K562 (cell line): ENCODE results near the gene PCBP3.

Experiments
- CHD2 ChIP-seq: IDR thresholded peaks from 2 replicates; pipeline ENCODE4 v1.6.1; 2011; ENCODE audit warnings: low read depth, low read length
- EZH2 ChIP-seq: IDR thresholded peaks from 2 replicates; pipeline ENCODE4 v1.6.1; 2012; ENCODE audit warnings: low read depth, mild to moderate bottlenecking, inconsistent platforms, low read length, borderline replicate concordance
- FOXA3 ChIP-seq, 2 experiments: fragments of 450-650 bp in 1 of 2; sonication (generic) in 1 of 2; formaldehyde crosslinking; IDR thresholded peaks in 1 of 2; conservative IDR thresholded peaks in 1 of 2; 2 replicates each; pipeline versions ENCODE4 v1.4.0 to v1.8.0; 2020 to 2022; ENCODE audit warnings: mild to moderate bottlenecking in 2 of 2, missing genetic modification reagents in 1 of 2
- MCM5 ChIP-seq: fragments of 450-650 bp; IDR thresholded peaks from 2 replicates; pipeline ENCODE4 v1.6.1; 2016; ENCODE audit warnings: low read depth
- NFYB ChIP-seq: IDR thresholded peaks from 2 replicates; pipeline ENCODE4 v1.6.1; 2011; ENCODE audit warnings: mild to moderate bottlenecking, moderate library complexity; ENCODE audit not compliant: insufficient read length; ENCODE audit errors: extremely low read depth
- NR2C2 ChIP-seq, 2 experiments: fragments of 200-800 bp in 1 of 2; sonication (Bioruptor generic) in 1 of 2; sonication (generic) in 1 of 2; formaldehyde crosslinking in 1 of 2; IDR thresholded peaks; 2 replicates each; pipeline versions ENCODE4 v1.6.1 to v1.8.0; 2016 to 2022; ENCODE audit warnings: mild to moderate bottlenecking in 1 of 2, missing compliant biosample characterization in 1 of 2, missing genetic modification characterization in 1 of 2, missing genetic modification reagents in 1 of 2
- TEAD1 ChIP-seq, 2 experiments: fragments of 450-650 bp in 1 of 2; sonication (generic) in 1 of 2; formaldehyde crosslinking; IDR thresholded peaks; 2 replicates each; pipeline versions ENCODE4 v1.4.0 to v1.8.0; 2020 to 2022; ENCODE audit warnings: mild to moderate bottlenecking in 2 of 2, missing genetic modification reagents in 1 of 2
- XRCC5 ChIP-seq: fragments of 200-400 bp; formaldehyde crosslinking; IDR thresholded peaks from 2 replicates; pipeline ENCODE4 v1.6.1; 2017; ENCODE audit warnings: low read depth, mild to moderate bottlenecking, low read length
- ZNF282 ChIP-seq: sonication (generic); formaldehyde crosslinking; IDR thresholded peaks from 2 replicates; pipeline ENCODE4 v1.8.1; 2023; ENCODE audit warnings: missing genetic modification reagents
- TF ChIP-seq, protein P1 (sequence below): fragments of 450-650 bp; IDR thresholded peaks from 2 replicates; pipeline ENCODE4 v1.6.1; 2016; ENCODE audit warnings: borderline replicate concordance
- TF ChIP-seq, protein P2 (sequence below), 3 experiments: IDR thresholded peaks in 2 of 3; conservative IDR thresholded peaks in 1 of 3; 2 replicates each; pipeline ENCODE4 v1.5.1; 2011 to 2012; ENCODE audit warnings: low read length in 3 of 3, mild to moderate bottlenecking in 3 of 3, control low read depth in 2 of 3, improper control_type of control experiment in 1 of 3, inconsistent platforms in 1 of 3, low read depth in 1 of 3, mixed read lengths in 1 of 3, moderate library complexity in 1 of 3; ENCODE audit not compliant: insufficient read depth in 2 of 3
- TF ChIP-seq, protein P3 (sequence below): fragments of 150-350 bp; conservative IDR thresholded peaks from 2 replicates; pipeline ENCODE4 v1.6.1; 2014; ENCODE audit warnings: low read length

DNA sequence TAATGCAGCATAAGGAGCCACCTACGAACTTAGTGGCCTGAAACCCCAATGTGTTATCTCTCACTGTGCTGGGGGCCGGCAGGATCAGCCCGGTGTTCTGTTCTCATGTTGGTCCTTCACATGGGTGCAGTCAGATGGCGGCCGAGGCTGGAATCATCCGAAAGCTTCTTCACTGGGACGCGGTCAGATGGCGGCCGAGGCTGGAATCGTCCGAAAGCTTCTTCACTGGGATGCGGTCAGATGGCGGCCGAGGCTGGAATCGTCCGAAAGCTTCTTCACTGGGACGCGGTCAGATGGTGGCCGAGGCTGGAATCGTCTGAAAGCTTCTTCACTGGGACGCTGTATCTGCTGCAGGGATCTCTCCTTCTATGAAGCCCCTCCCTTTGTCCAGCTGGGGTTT, 12.6 kb upstream of the PCBP3 start:
- TF ChIP-seq, protein P1, sequence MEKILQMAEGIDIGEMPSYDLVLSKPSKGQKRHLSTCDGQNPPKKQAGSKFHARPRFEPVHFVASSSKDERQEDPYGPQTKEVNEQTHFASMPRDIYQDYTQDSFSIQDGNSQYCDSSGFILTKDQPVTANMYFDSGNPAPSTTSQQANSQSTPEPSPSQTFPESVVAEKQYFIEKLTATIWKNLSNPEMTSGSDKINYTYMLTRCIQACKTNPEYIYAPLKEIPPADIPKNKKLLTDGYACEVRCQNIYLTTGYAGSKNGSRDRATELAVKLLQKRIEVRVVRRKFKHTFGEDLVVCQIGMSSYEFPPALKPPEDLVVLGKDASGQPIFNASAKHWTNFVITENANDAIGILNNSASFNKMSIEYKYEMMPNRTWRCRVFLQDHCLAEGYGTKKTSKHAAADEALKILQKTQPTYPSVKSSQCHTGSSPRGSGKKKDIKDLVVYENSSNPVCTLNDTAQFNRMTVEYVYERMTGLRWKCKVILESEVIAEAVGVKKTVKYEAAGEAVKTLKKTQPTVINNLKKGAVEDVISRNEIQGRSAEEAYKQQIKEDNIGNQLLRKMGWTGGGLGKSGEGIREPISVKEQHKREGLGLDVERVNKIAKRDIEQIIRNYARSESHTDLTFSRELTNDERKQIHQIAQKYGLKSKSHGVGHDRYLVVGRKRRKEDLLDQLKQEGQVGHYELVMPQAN: no peak
- TF ChIP-seq CHD2: no peak
- no peak for TF ChIP-seq EZH2
- no peak for TF ChIP-seq MCM5
- TF ChIP-seq NFYB: no peak
- TF ChIP-seq, protein P2, sequence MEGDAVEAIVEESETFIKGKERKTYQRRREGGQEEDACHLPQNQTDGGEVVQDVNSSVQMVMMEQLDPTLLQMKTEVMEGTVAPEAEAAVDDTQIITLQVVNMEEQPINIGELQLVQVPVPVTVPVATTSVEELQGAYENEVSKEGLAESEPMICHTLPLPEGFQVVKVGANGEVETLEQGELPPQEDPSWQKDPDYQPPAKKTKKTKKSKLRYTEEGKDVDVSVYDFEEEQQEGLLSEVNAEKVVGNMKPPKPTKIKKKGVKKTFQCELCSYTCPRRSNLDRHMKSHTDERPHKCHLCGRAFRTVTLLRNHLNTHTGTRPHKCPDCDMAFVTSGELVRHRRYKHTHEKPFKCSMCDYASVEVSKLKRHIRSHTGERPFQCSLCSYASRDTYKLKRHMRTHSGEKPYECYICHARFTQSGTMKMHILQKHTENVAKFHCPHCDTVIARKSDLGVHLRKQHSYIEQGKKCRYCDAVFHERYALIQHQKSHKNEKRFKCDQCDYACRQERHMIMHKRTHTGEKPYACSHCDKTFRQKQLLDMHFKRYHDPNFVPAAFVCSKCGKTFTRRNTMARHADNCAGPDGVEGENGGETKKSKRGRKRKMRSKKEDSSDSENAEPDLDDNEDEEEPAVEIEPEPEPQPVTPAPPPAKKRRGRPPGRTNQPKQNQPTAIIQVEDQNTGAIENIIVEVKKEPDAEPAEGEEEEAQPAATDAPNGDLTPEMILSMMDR (IDR thresholded peaks at IDR 0.05 in 2 of 3, conservative IDR thresholded peaks at IDR 0.05 in 1 of 3; ENCODE audit: insufficient read depth in 2 of 3, low read depth in 1 of 3, low read length in 3 of 3): no peak
- TF ChIP-seq FOXA3 (CRISPR knock-in tag; conservative IDR thresholded peaks at IDR 0.05 in 1 of 2, IDR thresholded peaks at IDR 0.05 in 1 of 2): no peak
- TF ChIP-seq NR2C2 (CRISPR knock-in tag; IDR thresholded peaks at IDR 0.05): no peak
- no peak for TF ChIP-seq NR2C2 (tag; IDR thresholded peaks at IDR 0.05)
- TF ChIP-seq TEAD1 (CRISPR knock-in tag; IDR thresholded peaks at IDR 0.05): no peak
- no peak for TF ChIP-seq XRCC5
- TF ChIP-seq, protein P3, sequence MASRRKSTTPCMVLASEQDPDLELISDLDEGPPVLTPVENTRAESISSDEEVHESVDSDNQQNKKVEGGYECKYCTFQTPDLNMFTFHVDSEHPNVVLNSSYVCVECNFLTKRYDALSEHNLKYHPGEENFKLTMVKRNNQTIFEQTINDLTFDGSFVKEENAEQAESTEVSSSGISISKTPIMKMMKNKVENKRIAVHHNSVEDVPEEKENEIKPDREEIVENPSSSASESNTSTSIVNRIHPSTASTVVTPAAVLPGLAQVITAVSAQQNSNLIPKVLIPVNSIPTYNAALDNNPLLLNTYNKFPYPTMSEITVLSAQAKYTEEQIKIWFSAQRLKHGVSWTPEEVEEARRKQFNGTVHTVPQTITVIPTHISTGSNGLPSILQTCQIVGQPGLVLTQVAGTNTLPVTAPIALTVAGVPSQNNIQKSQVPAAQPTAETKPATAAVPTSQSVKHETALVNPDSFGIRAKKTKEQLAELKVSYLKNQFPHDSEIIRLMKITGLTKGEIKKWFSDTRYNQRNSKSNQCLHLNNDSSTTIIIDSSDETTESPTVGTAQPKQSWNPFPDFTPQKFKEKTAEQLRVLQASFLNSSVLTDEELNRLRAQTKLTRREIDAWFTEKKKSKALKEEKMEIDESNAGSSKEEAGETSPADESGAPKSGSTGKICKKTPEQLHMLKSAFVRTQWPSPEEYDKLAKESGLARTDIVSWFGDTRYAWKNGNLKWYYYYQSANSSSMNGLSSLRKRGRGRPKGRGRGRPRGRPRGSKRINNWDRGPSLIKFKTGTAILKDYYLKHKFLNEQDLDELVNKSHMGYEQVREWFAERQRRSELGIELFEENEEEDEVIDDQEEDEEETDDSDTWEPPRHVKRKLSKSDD: no peak
- no peak for TF ChIP-seq ZNF282 (CRISPR knock-in tag)
